Sigmoid colon (tissue), 7 donors: Measurements from ENCODE around the gene WNK2. TPM values are rescaled to one million over a fixed set of nuclear protein-coding genes. Genes with fewer than 3 reads are reported as not detected.

ENCODE experiments used
- DNase-seq: peaks from one replicate; pipeline ENCODE4 v3.0.0-alpha.2; 2019
- H3K27ac ChIP-seq, 4 donors: fragments of 200-600 bp; sonication (generic); one replicate each; pipeline ENCODE4 v1.5.1; 2016 to 2019; ENCODE audit warnings: mild to moderate bottlenecking in 1 of 4
- H3K27me3 ChIP-seq, 3 donors: fragments of 200-600 bp; sonication (generic); one replicate each; pipeline ENCODE4 v1.5.1; 2019; ENCODE audit warnings: mild to moderate bottlenecking in 1 of 3
- H3K36me3 ChIP-seq, 4 donors: fragments of 200-600 bp; sonication (generic); one replicate each; pipeline ENCODE4 v1.5.1; 2016 to 2019
- H3K4me1 ChIP-seq, 4 donors: fragments of 200-600 bp; sonication (generic); one replicate each; pipeline ENCODE4 v1.5.1; 2017 to 2019
- H3K4me3 ChIP-seq, 4 donors: fragments of 200-600 bp; sonication (generic); one replicate each; pipeline ENCODE4 v1.5.1; 2017 to 2019; ENCODE audit warnings: mild to moderate bottlenecking in 2 of 4, moderate library complexity in 1 of 4
- H3K9me3 ChIP-seq, 4 donors: fragments of 200-600 bp in 3 of 4; sonication (generic) in 3 of 4; one replicate each; pipeline versions ENCODE4 v1.5.1 to v1.6.1; 2013 to 2019
- EP300 ChIP-seq, 4 donors: sonication (generic); formaldehyde crosslinking; IDR thresholded peaks; one replicate each; pipeline ENCODE4 v1.6.1; 2017; ENCODE audit warnings: antibody characterized with exemption in 4 of 4
- POLR2A ChIP-seq, 2 donors: fragments of 450-650 bp; IDR thresholded peaks; one replicate each; pipeline ENCODE4 v1.6.1; 2016; ENCODE audit warnings: antibody characterized with exemption in 2 of 2, mild to moderate bottlenecking in 2 of 2, moderate library complexity in 2 of 2
- POLR2AphosphoS5 ChIP-seq, 4 donors: sonication (generic); formaldehyde crosslinking; IDR thresholded peaks; one replicate each; pipeline ENCODE4 v1.6.1; 2017; ENCODE audit warnings: antibody characterized with exemption in 4 of 4
- WGBS, 2 donors: extraction: QIAGEN DNeasy Blood & Tissue Kit; methylation state at CpG; one replicate each; pipeline ENCODE4 v1.1.7; 2013; 5-methylcytosine and 5-hydroxymethylcytosine counted together
- intact Hi-C: fragments of 100-400 bp; cut with DNase I; formaldehyde crosslinking; loops from one replicate; pipeline ENCODE4 v1.15.1; 2023
- polyA plus RNA-seq, 3 donors: library from polyadenylated mRNA; stranded (reverse); fragments of 200-250 nt; gene quantifications; one replicate each; pipeline ENCODE4 v1.2.3, GENCODE V29; 2013
- total RNA-seq, 4 donors: library from RNA; depleted of rRNA; stranded (reverse); fragments of >200 nt; gene quantifications; one replicate each; pipeline ENCODE4 v1.1.0, GENCODE V29; 2016
- TF ChIP-seq, protein P1 (sequence below), 4 experiments: fragments of 450-650 bp in 3 of 4; fragments of 200-600 bp in 1 of 4; IDR thresholded peaks; one replicate each; pipeline ENCODE4 v1.5.1; 2016 to 2019; ENCODE audit warnings: antibody characterized with exemption in 4 of 4, mild to moderate bottlenecking in 3 of 4, moderate library complexity in 2 of 4
- donor health status: healthy with polysubstance abuse.
- donor health status: Bipolar disorder and iron deficiency.
- donor health status: healthy.

Gene WNK2
- total and polyA plus RNA-seq, 7 donors, result 12.6 to 95.8 (median 20.0) TPM

DNA sequence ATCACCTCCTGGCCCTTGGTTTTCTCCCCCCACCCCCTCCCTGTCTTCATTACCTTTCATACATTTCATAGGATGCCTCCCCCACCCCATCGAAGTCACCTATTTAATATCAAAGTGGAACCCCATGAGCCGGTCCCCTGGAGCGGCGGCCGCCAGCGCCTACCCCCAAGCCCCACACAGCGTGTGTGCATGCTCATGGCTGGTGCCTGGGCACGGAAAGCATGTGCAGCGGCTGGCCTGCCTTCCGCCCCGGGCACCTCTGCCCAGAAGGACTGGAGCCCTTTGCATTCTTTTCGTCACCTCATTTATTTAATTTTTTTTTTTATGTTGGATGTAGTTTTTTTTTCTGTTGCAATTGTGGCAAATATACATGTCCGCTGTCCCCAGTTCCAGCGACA is 116.2 kb downstream of the WNK2 start:
- peaks cover 0 to 20% (median 9%) of the 10 kb centered on the region in 4 donors for H3K36me3 ChIP-seq
- H3K27me3 ChIP-seq, result no peaks in the 10 kb centered on the region
- intact Hi-C loops, result no loop called here
- H3K27ac ChIP-seq, result no peak overlapping the region
- H3K9me3 ChIP-seq, result no peaks in the 10 kb centered on the region
- no peak for DNase-seq
- TF ChIP-seq POLR2A (IDR thresholded peaks at IDR 0.05), result no peak
- TF ChIP-seq, protein P1, sequence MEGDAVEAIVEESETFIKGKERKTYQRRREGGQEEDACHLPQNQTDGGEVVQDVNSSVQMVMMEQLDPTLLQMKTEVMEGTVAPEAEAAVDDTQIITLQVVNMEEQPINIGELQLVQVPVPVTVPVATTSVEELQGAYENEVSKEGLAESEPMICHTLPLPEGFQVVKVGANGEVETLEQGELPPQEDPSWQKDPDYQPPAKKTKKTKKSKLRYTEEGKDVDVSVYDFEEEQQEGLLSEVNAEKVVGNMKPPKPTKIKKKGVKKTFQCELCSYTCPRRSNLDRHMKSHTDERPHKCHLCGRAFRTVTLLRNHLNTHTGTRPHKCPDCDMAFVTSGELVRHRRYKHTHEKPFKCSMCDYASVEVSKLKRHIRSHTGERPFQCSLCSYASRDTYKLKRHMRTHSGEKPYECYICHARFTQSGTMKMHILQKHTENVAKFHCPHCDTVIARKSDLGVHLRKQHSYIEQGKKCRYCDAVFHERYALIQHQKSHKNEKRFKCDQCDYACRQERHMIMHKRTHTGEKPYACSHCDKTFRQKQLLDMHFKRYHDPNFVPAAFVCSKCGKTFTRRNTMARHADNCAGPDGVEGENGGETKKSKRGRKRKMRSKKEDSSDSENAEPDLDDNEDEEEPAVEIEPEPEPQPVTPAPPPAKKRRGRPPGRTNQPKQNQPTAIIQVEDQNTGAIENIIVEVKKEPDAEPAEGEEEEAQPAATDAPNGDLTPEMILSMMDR (IDR thresholded peaks at IDR 0.05), result no peak
- no peak for TF ChIP-seq EP300 (IDR thresholded peaks at IDR 0.05)
- TF ChIP-seq POLR2AphosphoS5 (IDR thresholded peaks at IDR 0.05), result no peak
- no peak overlapping the region for H3K4me3 ChIP-seq
- WGBS, 2 donors, result 76 to 93% methylated on average over 14 of the region's 14 CpGs
- H3K4me1 ChIP-seq, result peaks cover 0 to 17% (median 13%) of the 10 kb centered on the region in 4 donors

DNA sequence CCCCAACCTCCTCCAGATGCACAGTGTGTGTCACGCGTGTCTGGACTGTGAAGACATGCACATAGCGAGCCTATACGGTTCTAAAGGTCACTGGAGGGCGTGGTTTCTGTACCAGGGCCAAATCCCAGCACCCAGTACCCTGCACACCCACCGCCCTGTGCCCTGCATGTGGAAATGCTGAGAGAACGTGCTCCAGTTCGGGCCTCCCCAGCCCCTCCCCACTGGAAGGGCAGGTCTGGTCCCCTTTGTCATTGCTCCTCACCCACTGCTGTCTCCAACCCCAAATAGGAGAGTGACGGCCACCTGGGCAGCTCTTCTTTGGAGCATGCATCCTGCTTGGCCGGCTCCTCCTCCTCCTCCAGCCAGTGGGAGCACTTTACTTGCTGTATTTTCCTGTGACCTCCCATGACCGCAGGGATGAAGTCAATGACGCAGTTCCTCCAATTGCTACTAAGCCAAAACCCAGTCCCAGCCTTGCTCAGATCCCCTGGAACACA is 116.7 kb downstream of the WNK2 start:
- H3K9me3 ChIP-seq, result no peaks in the 10 kb centered on the region
- no peak for TF ChIP-seq POLR2A (IDR thresholded peaks at IDR 0.05)
- no peak for TF ChIP-seq POLR2AphosphoS5 (IDR thresholded peaks at IDR 0.05)
- TF ChIP-seq, protein P1 (IDR thresholded peaks at IDR 0.05), result no peak
- TF ChIP-seq EP300 (IDR thresholded peaks at IDR 0.05), result no peak
- peaks cover 0 to 21% (median 15%) of the 10 kb centered on the region in 4 donors for H3K4me1 ChIP-seq
- H3K4me3 ChIP-seq, result no peak overlapping the region
- no peaks in the 10 kb centered on the region for H3K27me3 ChIP-seq
- 26 to 72% methylated on average over 12 of the region's 12 CpGs for WGBS, 2 donors
- intact Hi-C loops, result no loop called here
- H3K27ac ChIP-seq, result no peak overlapping the region
- peak; percentile 50 for DNase-seq
- peaks cover 0 to 20% (median 9%) of the 10 kb centered on the region in 4 donors for H3K36me3 ChIP-seq

DNA sequence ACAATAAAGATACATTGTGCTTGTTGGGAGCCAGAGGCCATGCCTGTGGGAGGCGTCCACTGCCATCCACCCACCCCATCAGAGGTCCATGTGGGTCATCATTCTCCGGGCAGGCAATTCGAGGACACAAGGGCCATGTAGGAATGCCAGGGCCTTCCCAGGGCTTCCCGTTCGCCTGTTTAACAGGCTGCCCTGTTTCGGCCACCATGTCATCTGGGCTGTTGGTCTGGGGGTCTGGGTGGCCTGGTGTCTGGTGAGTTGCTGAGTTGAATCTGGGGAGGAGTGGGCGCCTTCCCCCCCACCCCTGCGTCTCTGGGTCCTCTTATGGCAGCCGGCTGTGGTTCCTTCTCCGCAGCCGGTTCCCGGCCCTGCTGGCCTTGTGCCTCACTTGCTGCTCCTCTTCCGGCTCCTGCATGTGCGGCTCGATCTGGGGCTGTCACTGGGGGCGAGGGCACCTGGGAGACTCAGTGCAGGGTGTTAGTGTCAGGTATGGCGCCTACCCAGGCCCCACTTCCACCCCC is 117.4 kb downstream of the WNK2 start:
- 92% methylated on average over 17 of the region's 17 CpGs for WGBS, 2 donors
- intact Hi-C loops, result no loop called here

DNA sequence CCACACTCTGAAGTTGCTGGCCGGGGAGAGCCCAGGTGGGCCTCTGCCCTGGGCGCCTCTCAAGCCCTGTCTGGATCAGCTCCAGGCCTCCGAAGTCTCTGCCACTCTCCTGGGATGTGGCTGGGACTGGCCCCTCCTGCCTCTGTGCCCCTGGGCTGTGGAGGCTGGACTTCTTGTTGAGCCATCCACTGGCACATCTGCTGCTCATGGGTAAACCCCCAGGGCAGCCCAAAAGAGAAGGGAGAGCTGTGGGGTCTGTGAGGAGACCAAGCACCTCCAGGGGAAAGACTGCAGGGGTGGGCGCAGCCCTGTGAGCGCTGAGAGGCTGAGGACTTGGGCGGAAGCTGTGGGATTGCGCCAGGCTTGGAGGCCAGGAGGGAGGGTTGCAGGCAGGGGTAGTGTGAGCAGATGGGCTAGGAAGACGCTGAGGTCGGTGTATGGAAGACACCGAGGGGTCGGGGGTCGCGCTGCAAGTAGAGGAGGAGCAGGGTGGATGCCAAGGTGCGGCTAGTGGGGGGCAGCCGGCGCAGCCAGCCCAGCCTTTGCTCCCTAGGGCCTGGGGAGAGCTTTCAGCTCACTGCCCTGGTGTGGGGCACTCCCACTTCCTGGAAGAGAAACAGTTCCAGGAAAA is 118.1 kb downstream of the WNK2 start:
- H3K36me3 ChIP-seq, result peaks cover 0 to 20% (median 9%) of the 10 kb centered on the region in 4 donors
- no peak for TF ChIP-seq POLR2AphosphoS5 (IDR thresholded peaks at IDR 0.05)
- H3K27me3 ChIP-seq, result no peaks in the 10 kb centered on the region
- no peaks in the 10 kb centered on the region for H3K9me3 ChIP-seq
- 73 to 91% methylated on average over 16 of the region's 16 CpGs for WGBS, 2 donors
- H3K4me3 ChIP-seq, result no peak overlapping the region
- peaks cover 0 to 30% (median 19%) of the 10 kb centered on the region in 4 donors for H3K4me1 ChIP-seq
- peak overlapping the region in 1 of 4 donors; percentile 13 for H3K27ac ChIP-seq
- DNase-seq, result peak; percentile 60
- intact Hi-C loops, result no loop called here

More for the DNA sequence above, 117.4 kb downstream of the WNK2 start:
- no peak overlapping the region for H3K4me3 ChIP-seq
- peak; percentile 52 for DNase-seq
- H3K9me3 ChIP-seq, result no peaks in the 10 kb centered on the region
- H3K27ac ChIP-seq, result no peak overlapping the region
- peaks cover 0 to 28% (median 19%) of the 10 kb centered on the region in 4 donors for H3K4me1 ChIP-seq
- TF ChIP-seq EP300 (IDR thresholded peaks at IDR 0.05) (no peak), POLR2AphosphoS5 (IDR thresholded peaks at IDR 0.05) (no peak), POLR2A (IDR thresholded peaks at IDR 0.05) (no peak)
- TF ChIP-seq, protein P1 (IDR thresholded peaks at IDR 0.05), result no peak
- H3K27me3 ChIP-seq, result no peaks in the 10 kb centered on the region
- H3K36me3 ChIP-seq, result peaks cover 0 to 20% (median 9%) of the 10 kb centered on the region in 4 donors

DNA sequence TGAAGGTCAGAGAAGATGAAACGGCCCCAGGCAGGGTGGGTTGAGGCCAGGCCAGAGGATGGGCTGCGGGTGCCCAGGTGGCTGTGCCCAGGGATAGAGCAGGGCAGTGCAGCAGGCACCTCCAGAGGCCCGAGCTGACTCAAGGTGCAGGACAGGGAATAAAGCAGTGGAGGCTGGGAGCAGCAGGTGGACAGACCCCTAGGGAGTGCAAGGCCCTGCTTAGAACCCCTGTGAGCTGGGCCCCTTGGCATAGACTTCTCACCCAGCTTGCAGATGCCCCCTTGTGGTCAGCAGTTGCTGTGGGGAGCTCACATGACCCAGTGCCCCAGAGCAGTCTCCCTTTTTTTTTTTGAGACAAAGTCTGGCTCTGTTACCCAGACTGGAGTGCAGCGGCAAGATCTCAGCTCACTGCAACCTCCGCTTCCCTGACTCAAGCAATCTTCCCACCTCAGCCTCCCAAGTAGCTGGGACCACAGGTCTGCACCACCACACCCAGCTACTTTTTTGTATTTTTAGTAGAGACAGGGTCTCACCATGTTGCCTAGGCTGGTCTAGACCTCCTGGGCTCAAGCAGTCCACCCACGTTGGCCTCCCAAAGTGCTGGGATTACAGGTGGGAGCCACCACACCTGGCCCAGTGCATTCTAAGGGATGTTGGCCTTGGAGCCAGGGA is 118.8 kb downstream of the WNK2 start:
- TF ChIP-seq POLR2A (IDR thresholded peaks at IDR 0.05), result no peak
- TF ChIP-seq, protein P1 (IDR thresholded peaks at IDR 0.05), result peak in 2 of 4 experiments; percentile 34 to 46
- Histone ChIP-seq H3K27me3 (no peaks in the 10 kb centered on the region), H3K4me3 (no peak overlapping the region), H3K9me3 (no peaks in the 10 kb centered on the region), H3K36me3 (peaks cover 0 to 20% (median 9%) of the 10 kb centered on the region in 4 donors), H3K27ac (peak overlapping the region in 1 of 4 donors; percentile 13), H3K4me1 (peaks cover 0 to 30% (median 25%) of the 10 kb centered on the region in 4 donors)
- WGBS, 2 donors, result 76 to 83% methylated on average over 6 of the region's 6 CpGs
- intact Hi-C loops, result loop anchor here (1.0 kb wide), 1 partner anchor 17 kb away; no protein-coding TSS in a partner anchor
- DNase-seq, result peak; percentile 68
